ENCODE data around the gene PDE8B. TPM values are rescaled to one million over a fixed set of nuclear protein-coding genes. Genes with fewer than 3 reads are reported as not detected.

Gene PDE8B
- total RNA-seq, 1 experiment from 2014 or later: 0.07 TPM

- Histone ChIP-seq H4K5ac (ENCODE audit: insufficient read length, low read depth, low read length) (no peak overlapping the region), H2BK15ac (ENCODE audit: low read depth, low read length) (no peak overlapping the region), H2BK5ac (ENCODE audit: insufficient read length, low read length) (no peak overlapping the region), H3K9ac (ENCODE audit: extremely low read depth, insufficient read length, low read length) (no peak overlapping the region), H3K18ac (ENCODE audit: insufficient read length, low read depth, low read length) (no peak overlapping the region), H3K79me1 (ENCODE audit: insufficient read depth, low read depth, low read length, poor library complexity, severe bottlenecking) (no peaks in the 10 kb centered on the region), H4K20me1 (ENCODE audit: control insufficient read depth, insufficient read depth, insufficient read length) (no peaks in the 10 kb centered on the region), H2BK20ac (ENCODE audit: low read depth, low read length, poor library complexity, severe bottlenecking) (no peak overlapping the region), H3T11ph (ENCODE audit: low read length) (no peak overlapping the region), H3K4me1 (ENCODE audit: insufficient read depth, low read length) (no peaks in the 10 kb centered on the region), H3K4me2 (ENCODE audit: insufficient read depth, insufficient read length, low read length) (no peak overlapping the region), H3K27ac (ENCODE audit: insufficient read length, low read depth, low read length) (no peak overlapping the region), H3K23ac (ENCODE audit: insufficient read length, low read depth, low read length) (no peak overlapping the region), H3K56ac (ENCODE audit: insufficient read length, low read depth, low read length) (no peak overlapping the region), H3K27me3 (ENCODE audit: insufficient read depth, low read length) (no peaks in the 10 kb centered on the region), H3K9me3 (ENCODE audit: control insufficient read depth, low read depth, low read length) (no peaks in the 10 kb centered on the region), H2AFZ (ENCODE audit: low read length) (no peak overlapping the region), H2AK5ac (ENCODE audit: insufficient read length, low read length) (no peak overlapping the region), H4K8ac (replicated peaks; ENCODE audit: insufficient read length, low read depth, low read length) (no peak overlapping the region), H4K91ac (ENCODE audit: insufficient read length, low read depth, low read length) (no peak overlapping the region), H2BK120ac (ENCODE audit: low read depth, low read length, poor library complexity, severe bottlenecking) (no peak overlapping the region), H2BK12ac (ENCODE audit: insufficient read length, low read depth, low read length) (no peak overlapping the region), H3K14ac (ENCODE audit: insufficient read depth, low read length) (no peak overlapping the region), H3K4ac (ENCODE audit: low read depth, low read length) (no peak overlapping the region), H3K79me2 (ENCODE audit: insufficient read depth, low read length) (no peaks in the 10 kb centered on the region), H3K23me2 (ENCODE audit: insufficient read length, low read depth, low read length, poor library complexity, severe bottlenecking) (no peaks in the 10 kb centered on the region)
- WGBS (ENCODE audit: extremely low coverage, insufficient read length, low lambda C conversion rate): no CpG with 5 or more reads among the region's 2 CpGs
- H3K36me3 Mint-ChIP-seq (ENCODE audit: insufficient read depth in 1 of 3, low read depth in 3 of 3): no peaks in the 10 kb centered on the region
- no peak for TF ChIP-seq CTCF (conservative IDR thresholded peaks at IDR 0.05)
- no peaks in the 10 kb centered on the region for H3K9me3 Mint-ChIP-seq
- H3K4me3 Mint-ChIP-seq: no peak overlapping the region
- H3K27me3 Mint-ChIP-seq (ENCODE audit: low read depth): no peaks in the 10 kb centered on the region; the same call in 1 of the 2 replicates
- no peak overlapping the region for H3K27ac Mint-ChIP-seq
- no peak for DNase-seq
- no peaks in the 10 kb centered on the region for H3K4me1 Mint-ChIP-seq
Measured at GRCh38 chr5:77369566-77369965, 159.1 kb downstream of the PDE8B start.
